Limb (tissue), 2 donors: Measurements from ENCODE around the gene HK3.

Experiments
- DNase-seq, 2 donors: peaks; one replicate each; pipeline ENCODE4 v3.0.0-alpha.2; 2016; ENCODE audit errors: extremely low spot score in 2 of 2

HK3 gene

GRCh38 chr5:176902911-176903664 is 3.9 kb upstream of the HK3 start:
- DNase-seq = no peak

- no peak for DNase-seq
Observed at GRCh38 chr5:176902102-176902814, 3.1 kb upstream of the HK3 start.

- no peak for DNase-seq
Observed at GRCh38 chr5:176901260-176902101, 2.3 kb upstream of the HK3 start.

- no peak for DNase-seq
Observed at GRCh38 chr5:176900780-176901204, 1.6 kb upstream of the HK3 start.

- no peak for DNase-seq
Observed at GRCh38 chr5:176899946-176900779, 1.0 kb upstream of the HK3 start.

- DNase-seq = no peak
Observed at GRCh38 chr5:176897263-176897662, 1.9 kb downstream of the HK3 start.

GRCh38 chr5:176895831-176896230 is 3.3 kb downstream of the HK3 start:
- no peak for DNase-seq

GRCh38 chr5:176894298-176894697 is 4.8 kb downstream of the HK3 start:
- no peak for DNase-seq

- no peak for DNase-seq
Observed at GRCh38 chr5:176892663-176893062, 6.5 kb downstream of the HK3 start.

GRCh38 chr5:176891331-176891958 is 7.7 kb downstream of the HK3 start:
- no peak for DNase-seq

- no peak for DNase-seq
Observed at GRCh38 chr5:176890455-176891330, 8.5 kb downstream of the HK3 start.

GRCh38 chr5:176889321-176890280 is 9.5 kb downstream of the HK3 start:
- no peak for DNase-seq

GRCh38 chr5:176888865-176889165 is 10.3 kb downstream of the HK3 start:
- DNase-seq = no peak

GRCh38 chr5:176888016-176888864 is 10.9 kb downstream of the HK3 start:
- no peak for DNase-seq

- DNase-seq = no peak
Observed at GRCh38 chr5:176887252-176887849, 11.8 kb downstream of the HK3 start.

- DNase-seq = no peak
Observed at GRCh38 chr5:176886336-176887251, 12.6 kb downstream of the HK3 start.

GRCh38 chr5:176884571-176884890 is 14.6 kb downstream of the HK3 start:
- no peak for DNase-seq
